GM12878 (cell line): Measurements from ENCODE around the gene ZSCAN10. TPM values are rescaled to one million over a fixed set of nuclear protein-coding genes. Genes with fewer than 3 reads are reported as not detected.
A peak's percentile ranks its signal among the peaks of the same experiment; 100 is the strongest.

Experiments used
- ATAC-seq: fragments of 200-7000 bp; cut with Tn5 transposase; 3 replicates; pipeline ENCODE4 v1.9.1; 2020; ENCODE audit warnings: mild to moderate bottlenecking, moderate library complexity
- BruUV-seq: library from RNA; stranded (reverse); fragments of 400-500 nt; replicated peaks from 2 replicates; lab custom pipeline; 2021; lab: Mats Ljungman, UMichigan
- CTCF ChIA-PET: fragments of 300-600 bp; sonication (Branson Sonifier 250); formaldehyde crosslinking; extraction: SDS; loops from one replicate; lab custom pipeline; 2021; ENCODE audit warnings: inconsistent platforms; lab: Yijun Ruan, JAX
- POLR2A ChIA-PET: fragments of 350-600 bp; formaldehyde crosslinking; extraction: SDS; loops from one replicate; lab custom pipeline; 2021; ENCODE audit warnings: inconsistent platforms; lab: Charles Lee
- RAD21 ChIA-PET: fragments of 300-600 bp; sonication (Branson Sonifier 250); formaldehyde crosslinking; loops from one replicate; lab custom pipeline; 2023; ENCODE audit warnings: antibody characterized with exemption; ENCODE audit not compliant: unreplicated experiment; lab: Charles Lee
- SMC1A ChIA-PET: fragments of 300-600 bp; sonication (Branson Sonifier 250); formaldehyde crosslinking; loops from one replicate; lab custom pipeline; 2023; ENCODE audit not compliant: unreplicated experiment, uncharacterized antibody; lab: Charles Lee
- DNase-seq: peaks from one replicate; pipeline ENCODE4 v3.0.0-alpha.2; 2011; ENCODE audit warnings: low read depth, low spot score
- FAIRE-seq: peaks from 3 replicates; lab custom pipeline; 2011; peaks lifted over from hg19 to GRCh38; lab: Jason Lieb, UNC
- H2AFZ ChIP-seq: 2 replicates; pipeline ENCODE4 v1.6.0; 2011; ENCODE audit warnings: low read depth, low read length, control low read depth; ENCODE audit not compliant: control insufficient read depth
- H3K27ac ChIP-seq: 2 replicates; pipeline ENCODE4 v1.5.1; 2011; ENCODE audit warnings: control low read depth; ENCODE audit not compliant: control insufficient read depth, insufficient read depth
- H3K27me3 ChIP-seq, 2 experiments: replicated peaks in 1 of 2; 2 replicates each; pipeline versions ENCODE4 v1.6.0 to v1.6.1; 2011; ENCODE audit warnings: low read length in 1 of 2; ENCODE audit not compliant: control insufficient read depth in 2 of 2, insufficient read depth in 2 of 2
- H3K36me3 ChIP-seq, 2 experiments: 2 replicates each; pipeline ENCODE4 v1.5.1; 2011; ENCODE audit warnings: low read length in 1 of 2; ENCODE audit not compliant: control insufficient read depth in 2 of 2, insufficient read depth in 2 of 2
- H3K4me1 ChIP-seq: 2 replicates; pipeline ENCODE4 v1.6.1; 2011; ENCODE audit warnings: mild to moderate bottlenecking, low read length, moderate library complexity, mixed read lengths; ENCODE audit not compliant: control insufficient read depth, insufficient read depth
- H3K4me2 ChIP-seq: 2 replicates; pipeline ENCODE4 v1.6.0; 2011; ENCODE audit warnings: control low read depth; ENCODE audit not compliant: control insufficient read depth, insufficient read depth
- H3K4me3 ChIP-seq: fragments of 200-600 bp; sonication (generic); 2 replicates; pipeline ENCODE4 v1.5.1; 2016
- H3K79me2 ChIP-seq: 2 replicates; pipeline ENCODE4 v1.6.0; 2011; ENCODE audit warnings: low read length; ENCODE audit not compliant: control insufficient read depth, insufficient read depth
- H3K9ac ChIP-seq: 2 replicates; pipeline ENCODE4 v1.8.0; 2011; ENCODE audit warnings: low read length, control low read depth, mixed read lengths; ENCODE audit not compliant: control insufficient read depth, insufficient read depth
- H3K9me3 ChIP-seq: replicated peaks from 3 replicates; pipeline ENCODE4 v1.5.1; 2011; ENCODE audit warnings: mild to moderate bottlenecking, low read length; ENCODE audit not compliant: control insufficient read depth, insufficient read depth
- H4K20me1 ChIP-seq: 2 replicates; pipeline ENCODE4 v1.6.0; 2011; ENCODE audit not compliant: control insufficient read depth, insufficient read depth
- BACH1 ChIP-seq: fragments of 450-650 bp; IDR thresholded peaks from 2 replicates; pipeline ENCODE4 v1.6.1; 2017; ENCODE audit warnings: mild to moderate bottlenecking, borderline replicate concordance
- CTCF ChIP-seq, 3 experiments: IDR thresholded peaks in 2 of 3; conservative IDR thresholded peaks in 1 of 3; 2 replicates each; pipeline ENCODE4 v1.5.1; 2011; ENCODE audit warnings: low read depth in 3 of 3, low read length in 3 of 3, mild to moderate bottlenecking in 3 of 3, control low read depth in 2 of 3, moderate library complexity in 2 of 3, inconsistent platforms in 1 of 3, mixed read lengths in 1 of 3; ENCODE audit not compliant: control insufficient read depth in 2 of 3, insufficient read depth in 1 of 3; ENCODE audit errors: extremely low read depth in 1 of 3
- GATAD2B ChIP-seq: fragments of 450-650 bp; conservative IDR thresholded peaks from 2 replicates; pipeline ENCODE4 v1.6.1; 2017; ENCODE audit warnings: low read depth, mild to moderate bottlenecking, moderate library complexity
- HDAC6 ChIP-seq: fragments of 200-600 bp; sonication (generic); IDR thresholded peaks from one replicate; pipeline ENCODE4 v1.8.0; 2017; ENCODE audit warnings: antibody characterized with exemption; ENCODE audit not compliant: unreplicated experiment
- HSF1 ChIP-seq: fragments of 150-350 bp; IDR thresholded peaks from 2 replicates; pipeline ENCODE4 v1.6.1; 2014; ENCODE audit warnings: mild to moderate bottlenecking, low read depth, low read length
- MLLT1 ChIP-seq: fragments of 450-650 bp; IDR thresholded peaks from 2 replicates; pipeline ENCODE4 v1.6.1; 2016; ENCODE audit warnings: mild to moderate bottlenecking
- RAD21 ChIP-seq: IDR thresholded peaks from 2 replicates; pipeline ENCODE4 v1.6.1; 2011; ENCODE audit warnings: mild to moderate bottlenecking, low read depth, low read length, moderate library complexity; ENCODE audit not compliant: insufficient read depth
- RBBP5 ChIP-seq: fragments of 200-600 bp; sonication (generic); conservative IDR thresholded peaks from 2 replicates; pipeline ENCODE4 v1.6.1; 2016
- SMC3 ChIP-seq: IDR thresholded peaks from 2 replicates; pipeline ENCODE4 v1.6.1; 2011; ENCODE audit warnings: low read length, improper control_type of control experiment, borderline replicate concordance
- TCF3 ChIP-seq: IDR thresholded peaks from 2 replicates; pipeline ENCODE4 v1.6.1; 2012; ENCODE audit warnings: low read depth, mild to moderate bottlenecking, low read length, borderline replicate concordance; ENCODE audit not compliant: insufficient read depth
- YBX1 ChIP-seq: fragments of 450-650 bp; IDR thresholded peaks from 2 replicates; pipeline ENCODE4 v1.6.1; 2016; ENCODE audit warnings: antibody characterized with exemption
- ZBTB33 ChIP-seq: fragments of 450-650 bp; IDR thresholded peaks from 2 replicates; pipeline ENCODE4 v1.6.1; 2017; ENCODE audit warnings: mild to moderate bottlenecking
- WGBS: methylation state at CpG from one replicate; pipeline ENCODE4 v1.1.6; 2016; ENCODE audit warnings: low lambda C conversion rate; ENCODE audit not compliant: insufficient replicate concordance, insufficient coverage; ENCODE audit errors: missing lambda C conversion rate; 5-methylcytosine and 5-hydroxymethylcytosine counted together
- in situ Hi-C: fragments of 300-500 bp; cut with MboI; formaldehyde crosslinking; loops from 9 replicates; pipeline ENCODE4 v1.14.3; 2018; ENCODE audit warnings: mixed read lengths
- intact Hi-C: fragments of 100-400 bp; cut with micrococcal nuclease; formaldehyde crosslinking; loops from one replicate; pipeline ENCODE4 v1.14.2; 2022; ENCODE audit not compliant: unreplicated experiment
- polyA plus RNA-seq, 11 experiments: library from polyadenylated mRNA; depleted of rRNA in 4 of 11; unstranded in 6 of 11; stranded (reverse) in 5 of 11; fragments of >200 nt; fragmentation: Nextera tagmentation in 4 of 11; fragmentation: Illumina TruSeq in 1 of 11; extraction: Ambion mirVana in 4 of 11; extraction: Trizol in 1 of 11; gene quantifications; 1 replicate in 1 of 11; 2 replicates in 10 of 11; pipeline versions ENCODE4 v1.2.1 to v1.2.3, GENCODE V29; 2011 to 2016; ENCODE audit warnings: inconsistent platforms in 2 of 11, missing spikeins in 2 of 11, low read depth in 1 of 11
- total RNA-seq, 4 experiments: library from RNA; depleted of rRNA in 3 of 4; stranded (reverse); fragments of >200 nt in 3 of 4; fragmentation: Illumina TruSeq in 1 of 4; extraction: Trizol in 1 of 4; gene quantifications; 2 replicates each; pipeline versions ENCODE4 v1.2.1 to v1.2.3, GENCODE V29; 2013 to 2021

Gene ZSCAN10
- total and polyA plus RNA-seq, 10 of the 15 experiments (the other 5 are each of a cell fraction or from before 2014, with no cell fraction given), result 0.06 to 0.33 TPM; not detected in 8

GRCh38 chr16:3131755-3132377, 32.8 kb upstream of the ZSCAN10 start:
- POLR2A ChIA-PET, result interaction anchor here (1.0 to 1.6 kb wide), 3 partner anchors 19 to 74 kb away, joined by 4 to 7 read pairs (median 4); partner anchors contain the start of gene ZSCAN10
- WGBS, result 75% methylated on average over 12 of the region's 12 CpGs
- in situ Hi-C loops, result no loop called here

More at GRCh38 chr16:3131755-3132377, 32.8 kb upstream of the ZSCAN10 start:
- Histone ChIP-seq H2AFZ (no peak overlapping the region), H3K4me2 (no peak overlapping the region), H3K4me3 (no peak overlapping the region), H3K4me1 (peaks cover 7% of the 10 kb centered on the region; the same call in 1 of the 2 replicates), H3K9me3 (no peaks in the 10 kb centered on the region), H3K27ac (no peak overlapping the region), H3K27me3 (no peaks in the 10 kb centered on the region), H3K9ac (no peak overlapping the region), H4K20me1 (no peaks in the 10 kb centered on the region), H3K79me2 (peaks cover 20% of the 10 kb centered on the region), H3K36me3 (peaks cover 0 to 7% of the 10 kb centered on the region in 2 experiments; a peak in 1 of 4 replicates)
- FAIRE-seq (peak; percentile 18), ATAC-seq (peak; percentile 27), DNase-seq (no peak)
- SMC1A ChIA-PET, result interaction anchor here (0.7 to 2.3 kb wide), 10 partner anchors 27 to 102 kb away, joined by 3 to 10 read pairs (median 4); no protein-coding TSS in a partner anchor
- CTCF ChIA-PET, result interaction anchor here (0.7 to 9.4 kb wide), 16 partner anchors 9 to 369 kb away, joined by 3 to 396 read pairs (median 5); partner anchors contain the start of genes CLUAP1, TNFRSF12A and ZSCAN10
- no peak for TF ChIP-seq HSF1
- TF ChIP-seq RAD21, result peak; percentile 30; the same call in 1 of the 2 replicates
- 0 out of 2 replicates have a peak, but pooled peaks have one; percentile 28 for TF ChIP-seq MLLT1
- TF ChIP-seq ZBTB33, result 0 out of 2 replicates have a peak, but pooled peaks have one; percentile 15
- peak; percentile 60 to 76 (median 66) for TF ChIP-seq CTCF (IDR thresholded peaks at IDR 0.05 in 2 of 3, conservative IDR thresholded peaks at IDR 0.05 in 1 of 3; ENCODE audit: control insufficient read depth in 2 of 3, extremely low read depth in 1 of 3, insufficient read depth in 1 of 3, low read depth in 3 of 3, low read length in 3 of 3)
- peak; percentile 33; the same call in 1 of the 2 replicates for TF ChIP-seq SMC3
- no peak for TF ChIP-seq HDAC6
- TF ChIP-seq BACH1, result 0 out of 2 replicates have a peak, but pooled peaks have one; percentile 20
- no peak for TF ChIP-seq RBBP5
- TF ChIP-seq TCF3, result no peak
- 0 out of 2 replicates have a peak, but pooled peaks have one; percentile 52 for TF ChIP-seq GATAD2B
- TF ChIP-seq YBX1, result no peak
- RAD21 ChIA-PET, result interaction anchor here (0.9 to 1.9 kb wide), 4 partner anchors 18 to 73 kb away, joined by 3 to 6 read pairs (median 4); no protein-coding TSS in a partner anchor
- intact Hi-C loops, result no loop called here
- no TSS peak for BruUV-seq
